HCT116 (cell line): ENCODE measurements around the gene CDK13.
"Not testable (repeated sequence)": the region's sequence is repeated elsewhere in the genome, so short reads cannot be mapped to it uniquely, and the experiment has no call there.

Source experiments
- EGR1 ChIP-seq: IDR thresholded peaks from 2 replicates; pipeline ENCODE4 v1.6.1; 2012; ENCODE audit warnings: low read depth
- POLR2A ChIP-seq: IDR thresholded peaks from 2 replicates; pipeline ENCODE4 v1.7.0; 2011; ENCODE audit warnings: borderline replicate concordance; ENCODE audit not compliant: insufficient read depth, insufficient read length; ENCODE audit errors: extremely low read depth
- SIN3A ChIP-seq: IDR thresholded peaks from 2 replicates; pipeline ENCODE4 v1.6.1; 2012; ENCODE audit warnings: low read depth
- SP1 ChIP-seq: IDR thresholded peaks from 2 replicates; pipeline ENCODE4 v1.6.1; 2012; ENCODE audit warnings: low read depth
- ZFX ChIP-seq: fragments of 450-650 bp; IDR thresholded peaks from 2 replicates; pipeline ENCODE4 v1.6.1; 2017

DNA sequence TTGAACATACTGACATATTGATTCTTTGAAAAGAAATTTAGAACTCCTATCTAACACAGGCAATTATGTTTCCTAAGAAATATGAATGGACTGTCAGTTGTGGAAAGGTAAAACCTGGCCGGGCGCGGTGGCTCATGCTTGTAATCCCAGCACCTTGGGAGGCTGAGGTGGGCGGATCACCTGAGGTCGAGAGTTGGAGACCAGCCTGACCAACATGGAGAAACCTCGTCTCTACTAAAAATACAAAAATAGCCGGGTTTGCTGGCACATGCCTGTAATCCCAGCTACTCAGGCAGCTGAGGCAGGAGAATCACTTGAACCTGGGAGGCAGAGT is 198.2 kb downstream of the CDK13 start:
- not testable (repeated sequence) for TF ChIP-seq SIN3A, SP1, EGR1, POLR2A, ZFX
